ENCODE data around the gene PLSCR3.

PLSCR3 gene

DNA sequence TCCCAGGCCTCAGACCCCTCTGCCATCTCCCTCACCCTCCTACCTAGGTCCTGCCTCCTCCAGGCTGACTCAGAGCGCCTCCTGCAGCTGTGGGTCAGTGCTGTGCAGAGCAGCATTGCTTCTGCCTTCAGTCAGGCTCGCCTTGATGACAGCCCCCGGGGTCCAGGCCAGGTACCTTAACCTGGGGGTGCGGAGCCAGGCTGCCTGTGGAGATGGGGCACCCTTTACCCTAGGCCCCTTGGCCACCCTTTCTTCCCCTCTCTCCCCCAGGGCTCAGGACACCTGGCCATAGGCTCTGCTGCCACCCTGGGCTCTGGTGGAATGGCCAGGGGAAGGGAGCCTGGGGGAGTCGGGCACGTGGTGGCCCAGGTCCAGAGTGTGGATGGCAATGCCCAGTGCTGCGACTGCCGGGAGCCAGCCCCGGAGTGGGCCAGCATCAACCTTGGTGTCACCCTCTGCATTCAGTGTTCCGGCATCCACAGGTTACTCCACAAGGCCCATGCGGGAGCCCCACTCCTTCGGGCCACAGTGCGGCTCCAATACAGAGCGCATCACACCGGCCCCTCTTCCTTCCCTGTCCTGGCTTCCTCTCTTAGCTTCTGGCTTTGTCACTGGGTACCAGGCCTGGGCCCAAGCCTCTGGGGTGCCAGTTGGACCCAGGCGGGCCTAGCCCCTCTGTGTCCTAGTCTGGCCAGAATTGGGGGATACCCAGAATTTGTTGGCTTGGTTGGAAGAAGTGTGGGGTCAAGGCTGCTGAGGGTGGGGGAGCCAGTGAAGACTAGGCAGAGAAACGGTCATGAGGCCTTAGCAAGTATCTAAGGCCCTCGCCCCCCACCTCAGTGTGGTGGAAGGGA, 47.3 kb downstream of the PLSCR3 start:
- DNase-seq, result no peak

DNA sequence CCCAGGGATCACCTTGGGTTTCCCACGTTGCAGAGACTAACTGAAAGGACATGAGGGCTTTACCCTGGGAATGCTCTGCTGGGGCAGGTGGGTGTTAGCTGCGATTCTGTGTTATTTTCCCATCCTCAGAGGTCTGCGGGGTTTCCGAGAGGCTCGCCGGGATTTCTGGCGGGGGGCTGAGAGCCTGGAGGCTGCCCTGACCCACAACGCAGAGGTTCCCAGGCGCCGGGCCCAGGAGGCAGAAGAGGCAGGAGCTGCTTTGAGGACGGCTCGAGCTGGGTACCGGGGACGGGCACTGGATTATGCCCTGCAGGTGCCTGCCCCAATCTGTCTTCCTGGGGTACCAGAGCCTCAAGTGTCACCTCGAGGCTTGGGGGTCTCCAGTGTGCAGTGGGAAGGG, 51.1 kb downstream of the PLSCR3 start:
- DNase-seq, result no peak

DNA sequence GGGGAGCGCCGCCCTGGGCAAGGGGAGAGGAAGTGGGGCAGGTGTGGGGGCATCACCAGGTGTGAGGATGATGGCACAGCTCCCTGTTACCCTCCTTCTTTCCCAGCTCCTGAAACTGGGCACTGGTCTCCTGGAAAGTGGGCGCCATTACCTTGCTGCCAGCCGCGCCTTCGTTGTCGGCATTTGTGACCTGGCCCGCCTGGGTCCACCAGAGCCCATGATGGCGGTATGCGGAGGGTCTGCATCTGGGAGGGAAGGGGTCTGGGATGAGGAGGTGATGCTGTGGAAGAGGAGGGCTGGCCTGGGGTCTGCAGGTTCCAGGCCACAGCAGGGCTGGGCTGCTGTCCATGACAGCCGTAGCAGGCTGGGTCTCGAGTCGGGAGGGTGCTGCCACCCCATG, 52.5 kb downstream of the PLSCR3 start:
- DNase-seq, result no peak

DNA sequence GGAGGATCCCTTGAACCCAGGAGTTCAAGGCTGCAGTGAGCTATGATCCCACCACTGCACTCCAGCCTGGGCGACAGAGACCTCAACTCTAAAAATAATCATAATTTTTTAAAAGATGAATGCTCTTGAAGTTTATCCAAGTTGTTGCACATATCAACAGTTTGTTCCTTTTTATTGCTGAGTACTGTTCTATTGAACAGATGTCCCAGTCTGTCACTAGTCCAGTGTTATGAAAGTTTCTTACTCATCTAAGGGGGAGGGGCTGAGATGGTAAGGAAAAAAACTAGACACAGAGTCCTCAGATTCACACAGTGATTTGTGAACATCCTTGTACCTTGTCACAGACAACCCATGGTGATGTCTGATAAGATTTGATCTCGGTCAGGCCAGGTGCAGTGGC, 54.1 kb downstream of the PLSCR3 start:
- no peak for DNase-seq
